Endothelial cell of umbilical vein (primary cell): Measurements from ENCODE around the gene PLEKHD1.

ENCODE experiments used
- CTCF ChIP-seq, 2 donors: IDR thresholded peaks; 1 replicate in 1 of 2; 2 replicates in 1 of 2; pipeline ENCODE4 v1.5.1; 2011; ENCODE audit warnings: low read length in 2 of 2, mild to moderate bottlenecking in 2 of 2, moderate library complexity in 2 of 2, control low read depth in 1 of 2, inconsistent platforms in 1 of 2, low read depth in 1 of 2; ENCODE audit not compliant: insufficient read depth in 1 of 2; ENCODE audit errors: extremely low read depth in 1 of 2
- JUN ChIP-seq: IDR thresholded peaks from 2 replicates; pipeline ENCODE4 v1.6.1; 2011; ENCODE audit warnings: borderline replicate concordance, low read depth; ENCODE audit not compliant: insufficient read length, insufficient read depth

GRCh38 chr14:69471916-69472315, 12.6 kb upstream of the PLEKHD1 start:
- no peak for TF ChIP-seq JUN
- no peak for TF ChIP-seq CTCF (IDR thresholded peaks at IDR 0.05; ENCODE audit: extremely low read depth in 1 of 2, insufficient read depth in 1 of 2, low read depth in 1 of 2, low read length in 2 of 2)
